Vagina (tissue), 2 donors: ENCODE measurements around the gene RNF26. TPM values are rescaled to one million over a fixed set of nuclear protein-coding genes. Genes with fewer than 3 reads are reported as not detected.

Experiments
- DNase-seq, 2 donors: peaks; one replicate each; pipeline ENCODE4 v3.0.0-alpha.2; 2017; ENCODE audit errors: extremely low spot score in 2 of 2
- H3K27ac ChIP-seq: fragments of 200-600 bp; sonication (generic); one replicate; pipeline ENCODE4 v1.5.1; 2019
- H3K27me3 ChIP-seq: fragments of 200-600 bp; sonication (generic); one replicate; pipeline ENCODE4 v1.5.1; 2019
- H3K36me3 ChIP-seq, 2 donors: fragments of 200-600 bp; sonication (generic); one replicate each; pipeline ENCODE4 v1.5.1; 2017 to 2019
- H3K4me1 ChIP-seq: fragments of 200-600 bp; sonication (generic); one replicate; pipeline ENCODE4 v1.5.1; 2019
- H3K4me3 ChIP-seq, 2 donors: fragments of 200-600 bp; sonication (generic); 1 replicate in 1 of 2; 2 replicates in 1 of 2; pipeline ENCODE4 v1.5.1; 2016 to 2019
- H3K9me3 ChIP-seq: fragments of 200-600 bp; sonication (generic); one replicate; pipeline ENCODE4 v1.5.1; 2019
- CTCF ChIP-seq, 3 experiments: fragments of 450-650 bp in 2 of 3; fragments of 200-600 bp in 1 of 3; sonication (generic) in 1 of 3; IDR thresholded peaks; one replicate each; pipeline ENCODE4 v1.5.1; 2017 to 2019; ENCODE audit warnings: antibody characterized with exemption in 3 of 3, mild to moderate bottlenecking in 2 of 3, moderate library complexity in 2 of 3
- POLR2A ChIP-seq, 2 donors: fragments of 450-650 bp; IDR thresholded peaks; one replicate each; pipeline ENCODE4 v1.6.1; 2017; ENCODE audit warnings: antibody characterized with exemption in 2 of 2, mild to moderate bottlenecking in 2 of 2, moderate library complexity in 2 of 2
- POLR2AphosphoS5 ChIP-seq, 2 donors: sonication (generic); formaldehyde crosslinking; IDR thresholded peaks; one replicate each; pipeline ENCODE4 v1.9.0; 2017; ENCODE audit warnings: antibody characterized with exemption in 2 of 2, mild to moderate bottlenecking in 2 of 2, low read depth in 1 of 2; ENCODE audit not compliant: insufficient read depth in 1 of 2
- intact Hi-C: fragments of 100-400 bp; cut with DNase I; formaldehyde crosslinking; loops from one replicate; pipeline ENCODE4 v1.15.1; 2023
- total RNA-seq: library from RNA; depleted of rRNA; stranded (reverse); fragments of >200 nt; gene quantifications from one replicate; pipeline ENCODE4 v1.2.3, GENCODE V29; 2016

The RNF26 gene
- total RNA-seq, 1 donor from 2014 or later: 19.6 TPM

GRCh38 chr11:119374632-119375336 lies 40.5 kb downstream of the RNF26 start:
- Histone ChIP-seq H3K27ac (peak overlapping the region; percentile 78), H3K9me3 (no peaks in the 10 kb centered on the region), H3K27me3 (no peaks in the 10 kb centered on the region), H3K4me3 (no peak overlapping the region), H3K36me3 (no peaks in the 10 kb centered on the region), H3K4me1 (peaks cover 55% of the 10 kb centered on the region)
- DNase-seq: peak in 1 of 2 donors; percentile 83
- intact Hi-C loops: no loop called here
- no peak for TF ChIP-seq CTCF (IDR thresholded peaks at IDR 0.05)
- no peak for TF ChIP-seq POLR2AphosphoS5 (IDR thresholded peaks at IDR 0.05; ENCODE audit: insufficient read depth in 1 of 2, low read depth in 1 of 2)
- no peak for TF ChIP-seq POLR2A (IDR thresholded peaks at IDR 0.05)

GRCh38 chr11:119375337-119376196 lies 41.2 kb downstream of the RNF26 start:
- H3K4me1 ChIP-seq: peaks cover 47% of the 10 kb centered on the region
- no peaks in the 10 kb centered on the region for H3K27me3 ChIP-seq
- intact Hi-C loops: no loop called here
- peak; percentile 88 to 93 for DNase-seq
- no peaks in the 10 kb centered on the region for H3K36me3 ChIP-seq
- peak overlapping the region; percentile 78 for H3K27ac ChIP-seq
- TF ChIP-seq POLR2AphosphoS5 (IDR thresholded peaks at IDR 0.05; ENCODE audit: insufficient read depth in 1 of 2, low read depth in 1 of 2): peak; percentile 66 to 76
- TF ChIP-seq POLR2A (IDR thresholded peaks at IDR 0.05): no peak
- H3K4me3 ChIP-seq: no peak overlapping the region
- H3K9me3 ChIP-seq: no peaks in the 10 kb centered on the region

- DNase-seq: peak in 1 of 2 donors; percentile 95
- no peak overlapping the region for H3K4me3 ChIP-seq
- intact Hi-C loops: no loop called here
Measured at GRCh38 chr11:119376197-119376847, 42.0 kb downstream of the RNF26 start.

GRCh38 chr11:119377112-119377901 lies 43.0 kb downstream of the RNF26 start:
- Histone ChIP-seq H3K27me3 (no peaks in the 10 kb centered on the region), H3K9me3 (no peaks in the 10 kb centered on the region), H3K36me3 (no peaks in the 10 kb centered on the region), H3K27ac (peak overlapping the region; percentile 78), H3K4me3 (no peak overlapping the region), H3K4me1 (peaks cover 43% of the 10 kb centered on the region)
- TF ChIP-seq CTCF (IDR thresholded peaks at IDR 0.05) (no peak), POLR2AphosphoS5 (IDR thresholded peaks at IDR 0.05; ENCODE audit: insufficient read depth in 1 of 2, low read depth in 1 of 2) (no peak), POLR2A (IDR thresholded peaks at IDR 0.05) (no peak)
- intact Hi-C loops: no loop called here
- peak in 1 of 2 donors; percentile 93 for DNase-seq

More at GRCh38 chr11:119376197-119376847, 42.0 kb downstream of the RNF26 start:
- no peaks in the 10 kb centered on the region for H3K27me3 ChIP-seq
- H3K4me1 ChIP-seq: peaks cover 46% of the 10 kb centered on the region
- TF ChIP-seq POLR2AphosphoS5 (IDR thresholded peaks at IDR 0.05; ENCODE audit: insufficient read depth in 1 of 2, low read depth in 1 of 2) (peak in 1 of 2 donors; percentile 32), CTCF (IDR thresholded peaks at IDR 0.05) (no peak), POLR2A (IDR thresholded peaks at IDR 0.05) (no peak)
- H3K36me3 ChIP-seq: no peaks in the 10 kb centered on the region
- H3K9me3 ChIP-seq: no peaks in the 10 kb centered on the region
- H3K27ac ChIP-seq: peak overlapping the region; percentile 78
